ENCODE data around the gene DDI1.

DNA sequence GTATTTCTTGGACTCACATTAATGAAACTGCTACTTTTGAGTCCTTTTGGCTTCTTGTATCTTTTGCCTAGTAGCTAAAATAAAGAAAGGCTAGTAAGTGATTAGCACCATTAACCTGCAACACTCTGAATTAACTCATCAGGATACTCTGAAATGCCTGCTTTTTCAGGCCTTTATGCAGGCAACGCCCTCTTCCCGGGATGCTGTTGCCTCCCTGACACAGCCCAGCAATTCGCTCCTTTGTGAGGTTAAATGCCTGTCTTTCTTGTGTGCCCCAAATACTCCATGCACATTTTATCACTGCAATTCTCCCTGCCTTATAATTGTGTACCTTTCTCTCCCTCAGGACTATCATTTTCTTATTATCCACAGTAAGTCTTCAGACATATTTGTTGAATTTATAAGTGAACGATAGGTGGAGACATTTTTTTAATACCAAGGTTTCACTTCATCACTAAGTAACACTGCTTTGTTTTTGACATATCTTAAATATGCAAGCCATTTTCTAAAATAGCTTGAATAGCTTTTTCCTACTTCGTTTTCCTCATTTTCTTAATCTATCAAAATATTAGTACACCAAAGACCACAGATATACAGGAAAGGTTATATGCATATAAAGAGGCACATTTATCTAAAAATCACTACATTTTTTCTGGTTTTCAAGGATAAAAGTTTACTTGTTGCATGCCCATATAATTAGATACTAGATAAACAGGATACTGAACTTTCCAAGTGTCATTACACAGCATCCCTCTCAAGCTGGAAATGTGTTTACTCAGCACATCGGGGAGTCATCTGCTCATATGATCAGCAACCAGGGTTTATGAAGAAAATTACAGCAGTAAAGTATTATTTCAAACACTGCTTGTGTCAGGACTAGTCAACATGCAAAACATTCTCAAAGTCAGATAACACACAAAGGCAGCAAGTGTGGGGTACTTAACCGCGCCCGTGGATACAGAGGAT, 48.5 kb upstream of the DDI1 start:
- TF ChIP-seq POLR2A (IDR thresholded peaks at IDR 0.05): no peak
- TF ChIP-seq, protein P1, sequence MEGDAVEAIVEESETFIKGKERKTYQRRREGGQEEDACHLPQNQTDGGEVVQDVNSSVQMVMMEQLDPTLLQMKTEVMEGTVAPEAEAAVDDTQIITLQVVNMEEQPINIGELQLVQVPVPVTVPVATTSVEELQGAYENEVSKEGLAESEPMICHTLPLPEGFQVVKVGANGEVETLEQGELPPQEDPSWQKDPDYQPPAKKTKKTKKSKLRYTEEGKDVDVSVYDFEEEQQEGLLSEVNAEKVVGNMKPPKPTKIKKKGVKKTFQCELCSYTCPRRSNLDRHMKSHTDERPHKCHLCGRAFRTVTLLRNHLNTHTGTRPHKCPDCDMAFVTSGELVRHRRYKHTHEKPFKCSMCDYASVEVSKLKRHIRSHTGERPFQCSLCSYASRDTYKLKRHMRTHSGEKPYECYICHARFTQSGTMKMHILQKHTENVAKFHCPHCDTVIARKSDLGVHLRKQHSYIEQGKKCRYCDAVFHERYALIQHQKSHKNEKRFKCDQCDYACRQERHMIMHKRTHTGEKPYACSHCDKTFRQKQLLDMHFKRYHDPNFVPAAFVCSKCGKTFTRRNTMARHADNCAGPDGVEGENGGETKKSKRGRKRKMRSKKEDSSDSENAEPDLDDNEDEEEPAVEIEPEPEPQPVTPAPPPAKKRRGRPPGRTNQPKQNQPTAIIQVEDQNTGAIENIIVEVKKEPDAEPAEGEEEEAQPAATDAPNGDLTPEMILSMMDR (IDR thresholded peaks at IDR 0.05): no peak
